Naive thymus-derived CD4-positive, alpha-beta T cell (primary cell): ENCODE data around the gene FHL3. TPM values are rescaled to one million over a fixed set of nuclear protein-coding genes. Genes with fewer than 3 reads are reported as not detected.

Source experiments
- ATAC-seq: fragments of 150-1000 bp; cut with Tn5 transposase; 2 replicates; pipeline ENCODE4 v1.10.0; 2021; ENCODE audit warnings: mild to moderate bottlenecking, moderate library complexity
- CTCF ChIA-PET: fragments of 350-600 bp; sonication (Branson Sonifier 250); formaldehyde crosslinking; loops from one replicate; lab custom pipeline; 2021; ENCODE audit warnings: antibody characterized with exemption; lab: Charles Lee
- POLR2A ChIA-PET: fragments of 350-600 bp; sonication (Branson Sonifier 250); formaldehyde crosslinking; loops from one replicate; lab custom pipeline; 2021; ENCODE audit warnings: antibody characterized with exemption, inconsistent platforms; lab: Charles Lee
- DNase-seq, 9 donors: peaks; one replicate each; pipeline versions ENCODE4 v3.0.0 to v3.0.0-alpha.2; 2020 to 2022; ENCODE audit warnings: mixed read lengths in 1 of 9
- H3K27ac ChIP-seq: one replicate; pipeline ENCODE4 v1.7.0; 2013; ENCODE audit warnings: mild to moderate bottlenecking, low read depth, low read length, moderate library complexity
- H3K27me3 ChIP-seq, 2 donors: one replicate each; pipeline ENCODE4 v1.7.0; 2013; ENCODE audit warnings: low read length in 2 of 2, mild to moderate bottlenecking in 2 of 2, moderate library complexity in 2 of 2; ENCODE audit not compliant: control insufficient read depth in 2 of 2, insufficient read depth in 2 of 2
- H3K36me3 ChIP-seq, 3 experiments: 1 replicate in 2 of 3; 2 replicates in 1 of 3; pipeline ENCODE4 v1.7.0; 2013; ENCODE audit warnings: low read length in 3 of 3, mild to moderate bottlenecking in 3 of 3, moderate library complexity in 1 of 3; ENCODE audit not compliant: insufficient read depth in 3 of 3, control insufficient read depth in 2 of 3
- H3K4me1 ChIP-seq, 2 donors: one replicate each; pipeline ENCODE4 v1.7.0; 2013; ENCODE audit warnings: low read length in 2 of 2, mild to moderate bottlenecking in 2 of 2, moderate library complexity in 1 of 2; ENCODE audit not compliant: control insufficient read depth in 2 of 2, insufficient read depth in 2 of 2
- H3K4me3 ChIP-seq: 2 replicates; pipeline ENCODE4 v1.7.0; 2013; ENCODE audit warnings: mild to moderate bottlenecking, low read length
- H3K9me3 ChIP-seq, 3 experiments: 1 replicate in 2 of 3; 2 replicates in 1 of 3; pipeline ENCODE4 v1.7.0; 2013; ENCODE audit warnings: low read length in 3 of 3; ENCODE audit not compliant: control insufficient read depth in 2 of 3
- H3K27ac Mint-ChIP-seq, 9 donors: one replicate each; pipeline ENCODE4 v1.8.0; 2020 to 2022; ENCODE audit warnings: mixed read lengths in 9 of 9, mild to moderate bottlenecking in 8 of 9, moderate library complexity in 5 of 9, inconsistent platforms in 2 of 9
- H3K27me3 Mint-ChIP-seq, 5 donors: one replicate each; pipeline ENCODE4 v1.8.0; 2021 to 2022; ENCODE audit warnings: mixed read lengths in 5 of 5, mild to moderate bottlenecking in 1 of 5
- H3K36me3 Mint-ChIP-seq, 5 donors: one replicate each; pipeline ENCODE4 v1.8.0; 2020 to 2022; ENCODE audit warnings: mixed read lengths in 5 of 5, mild to moderate bottlenecking in 3 of 5, inconsistent platforms in 1 of 5
- H3K4me1 Mint-ChIP-seq, 7 donors: one replicate each; pipeline ENCODE4 v1.8.0; 2020 to 2022; ENCODE audit warnings: mixed read lengths in 7 of 7, mild to moderate bottlenecking in 3 of 7, inconsistent platforms in 1 of 7
- H3K4me3 Mint-ChIP-seq, 10 donors: one replicate each; pipeline ENCODE4 v1.8.0; 2020 to 2022; ENCODE audit warnings: mild to moderate bottlenecking in 10 of 10, mixed read lengths in 10 of 10, moderate library complexity in 6 of 10, inconsistent platforms in 2 of 10
- H3K9me3 Mint-ChIP-seq, 11 donors: one replicate each; pipeline ENCODE4 v1.8.0; 2020 to 2022; ENCODE audit warnings: mixed read lengths in 11 of 11, mild to moderate bottlenecking in 4 of 11, inconsistent platforms in 1 of 11, moderate library complexity in 1 of 11
- intact Hi-C, 2 donors: fragments of 100-400 bp; cut with micrococcal nuclease; formaldehyde crosslinking; loops; one replicate each; pipeline ENCODE4 v1.15.1; 2023
- polyA plus RNA-seq, 2 donors: library from polyadenylated mRNA; unstranded; fragments of 300-500 nt; fragmentation: Illumina TruSeq; gene quantifications; one replicate each; pipeline ENCODE4 v1.2.3, GENCODE V29; 2021
- total RNA-seq, 6 experiments: library from RNA in 5 of 6; stranded (reverse) in 5 of 6; gene quantifications; 1 replicate in 5 of 6; 2 replicates in 1 of 6; pipeline ENCODE4 v1.2.3 and lab custom pipeline; 2021 to 2026

The FHL3 gene
- total and polyA plus RNA-seq, 7 experiments from 2014 or later, result 2.9 to 19.0 (median 8.6) TPM

GRCh38 chr1:37958690-37959089 lies 46.6 kb downstream of the FHL3 start:
- H3K36me3 ChIP-seq, result peaks cover 5 to 57% (median 9%) of the 10 kb centered on the region in 3 experiments
- ATAC-seq, result no peak
- no peak for DNase-seq
- CTCF ChIA-PET, result no interaction called here
- H3K4me3 Mint-ChIP-seq, result no peak overlapping the region
- no peaks in the 10 kb centered on the region for H3K4me1 ChIP-seq
- POLR2A ChIA-PET, result interaction anchor here (0.7 to 1.2 kb wide), 2 partner anchors 9 to 1734 kb away, joined by 3 read pairs; no protein-coding TSS in a partner anchor
- intact Hi-C loops, result no loop called here
- no peaks in the 10 kb centered on the region for H3K27me3 ChIP-seq
- H3K9me3 ChIP-seq, result no peaks in the 10 kb centered on the region
- H3K9me3 Mint-ChIP-seq, result peaks cover 0 to 1% (median 0%) of the 10 kb centered on the region in 11 donors
- no peaks in the 10 kb centered on the region for H3K27me3 Mint-ChIP-seq
- peaks cover 0 to 1% (median 0%) of the 10 kb centered on the region in 7 donors for H3K4me1 Mint-ChIP-seq
- H3K27ac Mint-ChIP-seq, result peak overlapping the region in 1 of 9 donors; percentile 20
- H3K4me3 ChIP-seq, result no peak overlapping the region
- no peak overlapping the region for H3K27ac ChIP-seq
- H3K36me3 Mint-ChIP-seq, result peaks cover 0 to 30% (median 18%) of the 10 kb centered on the region in 5 donors

- ATAC-seq (no peak), DNase-seq (no peak)
- intact Hi-C loops, result no loop called here
- no peak overlapping the region for H3K27ac ChIP-seq
- H3K27me3 ChIP-seq, result no peaks in the 10 kb centered on the region
- Mint-ChIP-seq H3K4me3 (no peak overlapping the region), H3K9me3 (peaks cover 0 to 1% (median 0%) of the 10 kb centered on the region in 11 donors), H3K4me1 (peaks cover 0 to 4% (median 0%) of the 10 kb centered on the region in 7 donors), H3K27ac (no peak overlapping the region), H3K27me3 (no peaks in the 10 kb centered on the region), H3K36me3 (peaks cover 0 to 19% (median 15%) of the 10 kb centered on the region in 5 donors)
- H3K4me3 ChIP-seq, result no peak overlapping the region
- no peaks in the 10 kb centered on the region for H3K9me3 ChIP-seq
- ChIA-PET CTCF (no interaction called here), POLR2A (no interaction called here)
- H3K36me3 ChIP-seq, result peaks cover 5 to 43% (median 9%) of the 10 kb centered on the region in 3 experiments
- no peaks in the 10 kb centered on the region for H3K4me1 ChIP-seq
Measured at GRCh38 chr1:37955685-37956084, 49.6 kb downstream of the FHL3 start.

GRCh38 chr1:37954316-37954971 lies 50.9 kb downstream of the FHL3 start:
- Histone ChIP-seq H3K27me3 (no peaks in the 10 kb centered on the region), H3K4me1 (no peaks in the 10 kb centered on the region), H3K4me3 (no peak overlapping the region), H3K27ac (no peak overlapping the region), H3K9me3 (no peaks in the 10 kb centered on the region), H3K36me3 (peaks cover 0 to 31% (median 5%) of the 10 kb centered on the region in 3 experiments)
- POLR2A ChIA-PET, result no interaction called here
- Mint-ChIP-seq H3K4me3 (no peak overlapping the region), H3K4me1 (peaks cover 0 to 4% (median 0%) of the 10 kb centered on the region in 7 donors), H3K27ac (peak overlapping the region in 1 of 9 donors; percentile 72), H3K27me3 (no peaks in the 10 kb centered on the region), H3K36me3 (peaks cover 0 to 14% (median 10%) of the 10 kb centered on the region in 5 donors), H3K9me3 (peaks cover 0 to 1% (median 0%) of the 10 kb centered on the region in 11 donors)
- DNase-seq (no peak), ATAC-seq (no peak)
- intact Hi-C loops, result no loop called here
- CTCF ChIA-PET, result no interaction called here

GRCh38 chr1:37952738-37953137 lies 52.6 kb downstream of the FHL3 start:
- ATAC-seq (no peak), DNase-seq (no peak)
- H3K27me3 ChIP-seq, result no peaks in the 10 kb centered on the region
- Mint-ChIP-seq H3K27me3 (no peaks in the 10 kb centered on the region), H3K9me3 (peaks cover 0 to 1% (median 0%) of the 10 kb centered on the region in 11 donors), H3K36me3 (peaks cover 0 to 6% (median 3%) of the 10 kb centered on the region in 5 donors), H3K27ac (no peak overlapping the region), H3K4me3 (no peak overlapping the region), H3K4me1 (peaks cover 0 to 5% (median 2%) of the 10 kb centered on the region in 7 donors)
- CTCF ChIA-PET, result no interaction called here
- no peak overlapping the region for H3K27ac ChIP-seq
- H3K36me3 ChIP-seq, result peaks cover 0 to 14% (median 0%) of the 10 kb centered on the region in 3 experiments
- POLR2A ChIA-PET, result no interaction called here
- H3K9me3 ChIP-seq, result no peaks in the 10 kb centered on the region
- no peaks in the 10 kb centered on the region for H3K4me1 ChIP-seq
- intact Hi-C loops, result no loop called here
- H3K4me3 ChIP-seq, result no peak overlapping the region

GRCh38 chr1:37951783-37952624 lies 53.3 kb downstream of the FHL3 start:
- CTCF ChIA-PET, result no interaction called here
- H3K4me1 Mint-ChIP-seq, result peaks cover 5 to 12% (median 8%) of the 10 kb centered on the region in 7 donors
- no peaks in the 10 kb centered on the region for H3K27me3 ChIP-seq
- H3K36me3 Mint-ChIP-seq, result peaks cover 0 to 3% (median 0%) of the 10 kb centered on the region in 5 donors
- H3K27ac Mint-ChIP-seq, result peak overlapping the region in 3 of 9 donors; percentile 9 to 36 (median 10)
- intact Hi-C loops, result no loop called here
- POLR2A ChIA-PET, result no interaction called here
- peaks cover 0 to 7% (median 0%) of the 10 kb centered on the region in 3 experiments for H3K36me3 ChIP-seq
- ATAC-seq, result no peak
- peaks cover 0 to 7% of the 10 kb centered on the region in 2 donors for H3K4me1 ChIP-seq
- H3K9me3 ChIP-seq, result no peaks in the 10 kb centered on the region
- DNase-seq, result no peak
- H3K9me3 Mint-ChIP-seq, result peaks cover 0 to 1% (median 0%) of the 10 kb centered on the region in 11 donors
- no peak overlapping the region for H3K4me3 ChIP-seq
- H3K27me3 Mint-ChIP-seq, result no peaks in the 10 kb centered on the region
- H3K27ac ChIP-seq, result no peak overlapping the region
- no peak overlapping the region for H3K4me3 Mint-ChIP-seq

- intact Hi-C loops, result no loop called here
- Mint-ChIP-seq H3K36me3 (peaks cover 0 to 3% (median 0%) of the 10 kb centered on the region in 5 donors), H3K4me3 (no peak overlapping the region), H3K4me1 (peaks cover 13 to 20% (median 15%) of the 10 kb centered on the region in 7 donors), H3K27ac (peak overlapping the region in 3 of 9 donors; percentile 9 to 84 (median 10)), H3K9me3 (peaks cover 0 to 1% (median 0%) of the 10 kb centered on the region in 11 donors), H3K27me3 (no peaks in the 10 kb centered on the region)
- Histone ChIP-seq H3K36me3 (peaks cover 0 to under 1% (median 0%) of the 10 kb centered on the region in 3 experiments), H3K27me3 (no peaks in the 10 kb centered on the region), H3K4me1 (peaks cover 0 to 7% of the 10 kb centered on the region in 2 donors), H3K27ac (no peak overlapping the region), H3K4me3 (no peak overlapping the region), H3K9me3 (no peaks in the 10 kb centered on the region)
- ChIA-PET POLR2A (no interaction called here), CTCF (no interaction called here)
- ATAC-seq (no peak), DNase-seq (no peak)
Measured at GRCh38 chr1:37951041-37951782, 54.1 kb downstream of the FHL3 start.
